Left lobe of liver (tissue), 2 donors: ENCODE measurements around the gene THSD4. TPM values are rescaled to one million over a fixed set of nuclear protein-coding genes. Genes with fewer than 3 reads are reported as not detected.
A peak's percentile ranks its signal among the peaks of the same experiment; 100 is the strongest.

Source experiments
- ATAC-seq: fragments of 200-7000 bp; cut with Tn5 transposase; one replicate; pipeline ENCODE4 v1.9.1; 2020; ENCODE audit warnings: mild to moderate bottlenecking, moderate library complexity
- DNase-seq: peaks from one replicate; pipeline ENCODE4 v3.0.0-alpha.2; 2020; ENCODE audit warnings: low spot score
- total RNA-seq: library from RNA; stranded (reverse); gene quantifications from one replicate; pipeline ENCODE4 v1.2.1, GENCODE V29; 2021
- donor health status: DM: no; HTN: no; CAD: no; lungs with moderate emphysema.
- donor health status: DM: no; HTN: yes; CAD: no.

THSD4 gene
- total RNA-seq, 1 donor from 2014 or later = 19.5 TPM

- no peak for ATAC-seq
- DNase-seq = no peak
These were observed 667.3 kb downstream of the THSD4 start for GRCh38 chr15:71782422-71783165.

GRCh38 chr15:71784719-71785118 lies 669.4 kb downstream of the THSD4 start:
- DNase-seq = no peak
- peak; percentile 34 for ATAC-seq

DNA sequence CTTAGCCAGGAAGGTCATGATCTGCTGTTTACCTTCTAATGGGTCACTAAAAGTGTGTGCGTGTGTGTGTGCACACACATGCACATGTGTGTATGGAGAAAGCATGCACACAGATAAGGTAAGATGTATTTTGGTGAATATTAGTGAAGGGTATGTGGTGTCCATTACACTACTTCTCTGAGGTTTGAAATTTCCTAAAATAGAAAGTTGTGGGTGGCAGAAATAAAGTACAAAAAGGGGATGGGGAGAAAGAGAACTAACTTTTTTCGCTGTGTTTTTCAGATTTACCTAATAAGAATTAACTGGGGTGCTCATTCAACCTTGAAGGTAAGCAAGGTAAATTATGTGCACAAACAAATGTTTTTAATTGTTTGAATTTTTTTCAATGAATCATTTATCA lies 670.7 kb downstream of the THSD4 start:
- ATAC-seq (no peak), DNase-seq (no peak)

GRCh38 chr15:71786673-71787072 lies 671.4 kb downstream of the THSD4 start:
- no peak for ATAC-seq
- DNase-seq = no peak

DNA sequence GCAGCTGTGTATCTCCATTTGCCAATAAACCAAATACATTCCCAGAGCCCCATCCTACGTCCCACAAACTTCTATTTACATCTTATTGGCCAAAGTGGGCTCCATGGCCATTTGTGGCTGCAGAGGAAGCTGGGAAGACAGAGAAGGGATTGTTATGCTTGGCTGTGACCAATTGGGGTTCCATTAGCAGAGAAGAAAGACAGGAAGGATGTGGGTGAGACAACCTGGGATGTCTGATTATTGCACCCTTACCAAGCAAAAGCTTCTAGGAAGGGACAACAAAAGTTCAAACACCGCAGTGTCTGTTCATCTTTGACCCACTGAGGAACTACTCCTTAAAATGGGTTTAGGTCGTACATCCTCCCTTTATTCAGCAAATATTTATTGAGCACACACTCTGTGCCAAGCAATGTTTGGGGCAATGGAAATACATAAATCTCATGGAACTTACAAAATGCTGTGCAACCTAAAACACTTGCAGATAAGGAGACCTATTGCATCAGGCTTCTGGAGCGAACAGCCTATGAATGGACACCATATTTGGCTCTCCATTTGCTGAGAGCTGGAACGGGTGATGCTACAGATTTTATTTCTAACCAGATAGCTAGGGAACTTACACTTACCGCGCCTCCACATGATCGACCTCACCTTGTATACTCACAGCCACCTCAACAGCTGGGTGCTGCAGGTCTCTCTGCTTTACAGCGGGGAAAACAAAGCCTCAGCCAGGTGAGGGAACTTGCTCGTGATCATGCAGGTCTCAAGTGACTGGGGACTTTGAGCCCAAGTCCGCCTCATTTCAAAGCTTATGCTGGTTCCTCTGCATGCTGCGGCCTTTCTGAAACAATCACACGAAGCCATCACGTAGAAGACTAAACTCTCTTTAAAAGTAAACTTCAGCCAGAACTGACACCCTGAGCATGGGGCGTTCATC lies 673.6 kb downstream of the THSD4 start:
- ATAC-seq (no peak), DNase-seq (no peak)

GRCh38 chr15:71789616-71790015 lies 674.3 kb downstream of the THSD4 start:
- DNase-seq (no peak), ATAC-seq (no peak)

- DNase-seq (no peak), ATAC-seq (no peak)
These were observed 674.8 kb downstream of the THSD4 start for GRCh38 chr15:71790081-71790480.

- no peak for DNase-seq
- ATAC-seq = no peak
These were observed 676.7 kb downstream of the THSD4 start for GRCh38 chr15:71791975-71792374.

DNA sequence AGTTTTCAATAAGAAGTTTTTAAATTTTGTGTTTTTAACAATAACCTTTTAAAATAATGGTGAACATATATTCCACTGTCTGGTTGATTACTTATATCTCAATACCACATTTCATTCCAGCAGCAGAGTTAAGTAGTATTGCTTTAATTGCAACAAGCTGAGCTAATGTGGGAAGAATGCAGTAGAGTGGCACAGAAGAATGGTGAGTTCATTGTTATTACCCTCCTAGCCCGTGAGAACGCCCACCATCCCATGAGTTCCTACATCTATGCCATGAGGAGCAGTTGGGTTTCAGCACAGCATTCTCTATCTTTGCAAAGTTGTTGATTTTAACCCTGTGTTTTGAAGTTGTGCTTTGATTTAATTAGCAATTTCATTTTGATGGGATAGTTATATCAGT lies 677.2 kb downstream of the THSD4 start:
- no peak for DNase-seq
- no peak for ATAC-seq

DNA sequence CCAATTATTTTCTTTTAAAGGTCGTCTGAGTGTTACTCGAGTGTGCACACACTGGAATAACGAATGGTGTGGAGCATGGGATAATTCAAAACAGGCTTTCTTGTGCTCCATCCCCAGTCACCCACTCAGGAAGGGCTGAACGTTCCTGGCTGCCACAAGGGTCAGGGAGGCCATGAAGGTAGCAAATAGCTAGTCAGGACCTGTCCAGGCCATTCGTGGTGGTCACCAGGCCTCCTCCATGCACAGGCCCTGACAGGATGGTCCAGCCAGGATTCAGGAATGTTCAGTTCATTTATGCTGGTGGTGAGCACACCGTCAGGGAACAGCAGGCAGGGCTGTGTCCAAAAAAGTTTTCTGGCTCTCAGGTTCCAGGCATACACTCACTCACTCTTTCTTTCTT lies 683.4 kb downstream of the THSD4 start:
- DNase-seq = no peak
- no peak for ATAC-seq

DNA sequence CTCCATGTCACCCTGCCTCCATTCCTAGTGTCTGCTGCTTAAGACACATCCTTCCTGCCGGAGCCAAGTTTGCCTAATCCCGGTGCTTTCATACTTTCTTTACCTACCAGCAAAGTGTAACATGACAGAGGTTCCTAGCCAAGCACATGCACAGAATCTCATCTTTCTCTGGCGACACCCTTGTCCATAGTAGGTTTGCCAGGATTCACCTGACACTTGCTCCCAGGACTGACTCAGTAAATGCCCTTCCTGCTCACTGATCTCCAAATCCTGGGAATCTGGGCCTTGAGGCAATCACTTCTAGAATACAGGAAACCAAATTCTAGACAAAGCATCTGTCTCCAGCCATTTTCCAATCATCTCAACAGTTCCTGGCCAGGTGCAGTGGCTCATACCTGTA lies 684.9 kb downstream of the THSD4 start:
- no peak for DNase-seq
- ATAC-seq = no peak

- ATAC-seq (peak; percentile 96), DNase-seq (no peak)
These were observed 685.8 kb downstream of the THSD4 start for GRCh38 chr15:71800835-71801745.

DNA sequence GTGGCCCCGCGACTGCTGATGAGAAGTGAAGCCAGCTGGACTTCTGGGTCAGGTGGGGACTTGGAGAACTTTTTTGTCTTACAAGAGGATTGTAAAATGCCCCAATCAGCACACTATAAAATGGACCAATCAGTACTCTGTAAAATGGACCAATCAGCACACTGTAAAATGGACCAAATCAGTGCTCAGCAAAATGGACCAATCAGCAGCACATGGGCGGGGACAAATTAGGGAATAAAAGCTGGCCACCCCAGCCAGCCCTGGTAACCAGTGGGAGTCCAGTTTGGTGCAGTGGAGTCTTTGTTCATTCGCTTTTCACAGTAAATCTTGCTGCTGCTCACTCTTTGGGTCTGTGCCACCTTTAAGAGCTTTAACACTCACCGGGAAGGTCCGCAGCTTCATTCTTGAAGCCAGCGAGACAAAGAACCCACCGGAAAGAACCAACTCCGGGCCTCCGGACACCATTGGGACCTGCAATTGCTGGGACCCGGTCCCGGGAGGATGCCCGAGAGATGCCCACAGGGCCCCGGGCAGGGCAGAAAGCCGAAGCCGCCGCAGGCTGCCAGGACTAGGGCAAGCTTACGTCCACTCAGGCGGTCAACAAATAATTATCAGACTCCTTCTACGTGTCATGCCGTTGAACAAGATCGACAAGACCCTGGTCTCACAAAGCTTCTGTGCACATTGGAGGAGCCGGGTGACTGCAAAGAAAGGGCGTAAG lies 686.8 kb downstream of the THSD4 start:
- ATAC-seq = no peak
- DNase-seq = no peak

GRCh38 chr15:71802770-71803169 lies 687.5 kb downstream of the THSD4 start:
- DNase-seq (no peak), ATAC-seq (peak; percentile 53)

DNA sequence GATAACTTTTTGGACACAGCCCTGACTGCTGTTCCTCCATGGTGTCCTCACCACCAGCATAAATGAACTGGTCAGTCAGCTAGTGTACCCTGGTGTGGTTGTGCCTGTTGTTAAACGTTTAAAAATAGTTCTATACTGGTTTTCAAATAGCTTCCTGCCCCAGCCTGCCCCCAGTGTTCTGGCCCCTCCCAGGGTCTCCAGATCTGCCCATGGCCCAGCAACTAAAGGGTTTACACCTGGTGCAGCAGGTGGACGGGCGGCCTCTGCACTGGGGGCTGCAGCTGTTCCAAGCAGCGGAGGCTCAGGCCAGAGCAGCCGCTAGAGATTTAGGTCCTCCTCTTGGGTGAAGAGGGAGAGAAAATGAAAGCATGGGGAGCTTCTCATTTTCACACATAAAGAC lies 689.0 kb downstream of the THSD4 start:
- ATAC-seq (no peak), DNase-seq (no peak)

DNA sequence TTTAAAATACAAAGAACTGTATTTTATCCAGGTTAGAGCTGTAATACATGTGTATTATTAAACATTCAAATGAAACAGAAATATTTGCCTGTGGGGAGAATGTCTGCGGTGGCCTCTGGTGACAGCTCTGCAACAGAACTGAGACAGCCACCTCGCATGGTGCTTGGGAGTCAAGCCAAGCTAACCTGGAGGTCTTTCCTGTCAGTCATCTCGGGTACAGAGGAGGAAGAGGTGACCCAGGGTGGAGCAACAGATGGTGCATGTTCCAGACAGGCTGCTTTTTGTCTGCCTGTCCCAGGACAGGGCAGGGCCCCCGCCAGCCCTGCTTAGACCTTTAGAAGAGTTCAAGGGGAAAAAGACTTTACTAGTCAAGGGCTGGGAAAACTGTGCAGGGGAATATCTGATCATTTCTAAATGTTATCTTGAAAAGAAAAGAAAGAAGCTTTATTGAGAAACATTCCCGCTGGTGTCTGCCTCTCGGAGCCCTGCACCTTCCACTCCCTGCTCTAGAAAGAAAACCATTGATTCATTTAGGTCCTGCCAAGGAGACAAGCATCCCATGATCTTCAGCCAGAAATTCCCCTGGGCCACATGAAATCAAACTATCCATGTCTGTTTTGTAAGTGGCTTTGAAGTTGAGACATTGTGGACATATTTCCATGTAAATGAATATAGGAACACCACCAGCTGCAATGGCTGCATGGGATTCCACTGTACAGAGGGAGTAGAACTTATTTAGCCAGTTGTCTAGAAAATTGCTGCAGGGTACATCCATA lies 689.6 kb downstream of the THSD4 start:
- ATAC-seq = no peak
- DNase-seq = no peak

DNA sequence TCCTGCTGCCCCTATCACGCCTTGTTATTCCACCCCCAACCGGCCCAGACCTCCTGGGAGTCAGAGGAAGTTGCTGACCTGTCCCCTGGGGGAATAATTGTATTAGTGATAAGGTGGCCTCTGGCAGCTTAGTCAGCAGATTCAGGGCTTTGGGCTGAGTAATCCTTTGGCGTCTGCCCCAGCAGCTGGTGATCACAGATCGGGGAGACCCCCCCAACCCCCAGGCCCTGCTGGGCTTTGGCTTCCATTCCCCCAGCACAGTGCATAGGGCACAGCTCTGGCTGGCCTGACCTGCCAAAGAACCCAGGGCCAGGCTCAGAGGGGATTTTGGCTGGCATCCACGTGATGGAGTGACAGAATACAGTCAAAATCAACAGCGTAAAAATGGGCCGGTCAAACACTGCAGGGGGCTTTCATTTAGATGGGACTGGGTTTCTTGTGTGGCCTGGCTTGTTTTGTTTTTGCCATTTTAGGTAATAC lies 691.2 kb downstream of the THSD4 start:
- ATAC-seq (no peak), DNase-seq (no peak)

GRCh38 chr15:71807125-71807629 lies 691.9 kb downstream of the THSD4 start:
- DNase-seq = no peak
- ATAC-seq = no peak

DNA sequence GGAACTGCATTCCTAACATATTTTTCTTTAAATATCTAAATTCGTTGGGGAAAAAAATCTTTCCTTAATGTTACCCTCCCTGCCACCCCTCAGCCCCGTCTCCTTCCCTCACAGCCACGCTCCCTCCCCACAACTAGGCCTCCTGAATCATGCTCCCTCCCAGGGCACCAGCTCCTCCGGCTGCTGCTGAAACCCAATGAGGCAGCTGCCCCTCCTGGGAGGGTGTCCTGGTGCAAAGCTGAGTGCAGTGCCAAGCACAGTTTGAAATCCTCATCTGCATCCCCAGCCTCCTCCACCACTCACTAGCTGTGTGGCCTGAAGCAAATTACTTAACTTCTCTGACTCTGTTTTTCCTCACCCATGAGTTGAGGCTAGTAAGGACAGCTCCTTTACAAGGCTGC lies 692.4 kb downstream of the THSD4 start:
- DNase-seq = no peak
- no peak for ATAC-seq
